ENCODE measurements around the gene METRN.
A peak's percentile ranks its signal among the peaks of the same experiment; 100 is the strongest.

The METRN gene

GRCh38 chr16:723695-724094 is 8.8 kb downstream of the METRN start:
- DNase-seq (ENCODE audit: low read depth in 2 of 2), result no peak

DNA sequence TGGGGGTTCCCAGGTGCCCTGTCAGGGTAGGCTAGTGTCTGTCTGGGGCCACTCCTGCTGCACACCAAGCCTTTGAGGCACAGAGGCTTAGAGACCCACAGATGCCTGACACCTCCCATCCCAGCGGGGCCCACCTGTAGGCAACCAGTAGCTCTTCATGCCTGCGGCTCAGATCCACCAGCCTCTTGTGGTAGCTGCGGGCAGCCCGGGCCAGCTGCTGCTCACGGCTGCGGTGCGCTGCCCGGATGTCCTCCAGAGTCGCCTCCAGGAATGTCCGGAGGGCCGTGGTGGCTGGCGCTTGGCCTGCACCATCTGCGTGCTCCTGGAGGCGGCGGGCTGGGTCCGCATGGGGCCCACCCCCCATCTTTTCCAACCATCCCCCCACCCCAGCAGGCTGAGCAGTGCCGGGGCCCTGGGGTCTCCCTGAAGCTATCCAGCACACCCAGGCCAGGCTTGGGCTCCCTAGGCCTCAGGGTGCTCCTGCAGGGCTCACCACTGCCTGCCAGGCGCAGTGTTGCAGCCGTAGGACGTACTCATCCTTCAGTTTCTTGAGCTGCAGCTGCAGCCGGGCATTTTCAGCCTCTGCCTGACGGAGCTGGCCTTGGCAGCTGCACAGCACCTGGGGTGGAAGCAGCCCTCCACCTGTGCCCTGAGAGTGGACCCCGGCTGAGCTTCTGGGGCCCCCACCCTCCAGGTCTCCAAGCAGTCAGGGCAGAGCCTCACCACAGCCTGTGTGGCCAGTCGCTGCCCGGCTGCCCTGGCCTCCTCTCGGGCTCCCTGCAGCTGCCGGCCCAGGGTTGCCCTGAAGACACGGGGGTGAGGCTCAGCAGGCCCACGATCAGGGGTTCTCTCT is 9.5 kb downstream of the METRN start:
- DNase-seq (ENCODE audit: low read depth in 2 of 2), result no peak

DNA sequence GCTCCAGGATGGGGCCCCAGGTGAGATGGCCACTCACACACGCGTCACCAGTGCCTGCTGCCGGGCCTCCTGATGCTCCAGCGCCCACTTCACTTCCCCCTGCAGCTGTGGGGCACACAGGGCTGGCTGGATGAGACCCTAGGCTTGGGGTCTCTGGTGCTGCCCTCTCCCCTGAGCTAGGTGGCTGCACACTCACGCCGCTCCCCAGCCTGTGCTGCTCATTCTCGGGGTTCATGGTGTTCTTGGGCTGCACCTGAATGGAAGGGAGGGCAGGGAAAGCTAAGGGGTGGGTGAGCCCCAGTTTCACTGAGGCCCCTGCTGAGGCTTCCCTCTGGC is 10.1 kb downstream of the METRN start:
- no peak for DNase-seq (ENCODE audit: low read depth in 2 of 2)

GRCh38 chr16:725463-726187 is 10.7 kb downstream of the METRN start:
- no peak for DNase-seq (ENCODE audit: low read depth in 2 of 2)

- DNase-seq (ENCODE audit: low read depth in 2 of 2), result no peak
These were observed 11.2 kb downstream of the METRN start for GRCh38 chr16:726188-726437.

DNA sequence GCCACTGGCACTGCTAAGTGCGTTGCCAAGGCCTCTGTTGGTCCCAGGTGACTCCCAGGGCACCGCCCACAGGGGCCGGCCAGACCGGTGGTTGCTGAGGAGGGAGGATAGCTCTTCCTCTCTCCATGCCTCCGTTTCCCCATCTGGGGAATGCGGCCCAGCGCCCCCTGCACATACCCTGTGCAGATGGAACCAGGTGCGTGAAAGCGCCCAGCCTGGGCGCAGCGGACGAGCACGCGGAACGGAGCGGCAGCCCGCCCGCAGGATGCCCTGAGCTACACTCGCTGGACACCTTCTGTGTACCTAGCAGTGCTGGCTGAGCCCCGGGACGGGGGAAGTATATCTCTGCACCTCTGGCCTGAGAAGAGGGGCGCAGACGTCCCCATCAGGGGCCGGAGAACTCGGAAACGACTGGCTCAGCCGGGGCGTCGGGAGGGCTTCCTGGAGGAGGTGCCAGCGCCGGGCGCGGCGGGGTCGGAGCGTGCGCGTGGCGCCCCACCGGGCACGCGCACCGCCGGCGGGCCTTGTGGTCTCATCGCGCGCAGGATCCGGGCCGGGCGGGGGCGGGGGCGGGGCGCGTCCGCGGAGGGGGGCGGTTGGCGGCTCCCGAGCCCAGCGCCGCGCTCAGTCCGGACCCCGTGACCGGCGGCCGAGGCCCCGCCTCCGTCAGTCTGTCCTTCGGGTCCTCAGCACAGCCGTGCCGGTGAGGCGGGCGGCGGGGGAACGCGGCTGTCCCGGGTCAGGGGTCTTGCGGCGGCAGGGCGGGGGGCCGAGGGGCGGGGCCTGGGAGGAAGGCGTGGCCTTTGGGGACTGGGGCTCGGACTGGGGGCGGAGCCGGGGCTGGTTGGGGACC is 11.7 kb downstream of the METRN start, which contains the start of the genes CCDC78 and HAGHL:
CCDC78 (minus strand) TSS at position 6 of the 853 bp plus-strand sequence. CDS start 76 bp downstream, outside the sequence.
HAGHL (plus strand) TSS at position 669 of the 853 bp plus-strand sequence. CDS start 404 bp downstream, outside the sequence.
- DNase-seq (ENCODE audit: low read depth in 2 of 2), result peak in 1 of 2 experiments; percentile 59

- no peak for DNase-seq (ENCODE audit: low read depth in 2 of 2)
These were observed 12.5 kb downstream of the METRN start for GRCh38 chr16:727291-727977.

GRCh38 chr16:728131-728889 is 13.4 kb downstream of the METRN start:
- peak in 1 of 2 experiments; percentile 62 for DNase-seq (ENCODE audit: low read depth in 2 of 2)

DNA sequence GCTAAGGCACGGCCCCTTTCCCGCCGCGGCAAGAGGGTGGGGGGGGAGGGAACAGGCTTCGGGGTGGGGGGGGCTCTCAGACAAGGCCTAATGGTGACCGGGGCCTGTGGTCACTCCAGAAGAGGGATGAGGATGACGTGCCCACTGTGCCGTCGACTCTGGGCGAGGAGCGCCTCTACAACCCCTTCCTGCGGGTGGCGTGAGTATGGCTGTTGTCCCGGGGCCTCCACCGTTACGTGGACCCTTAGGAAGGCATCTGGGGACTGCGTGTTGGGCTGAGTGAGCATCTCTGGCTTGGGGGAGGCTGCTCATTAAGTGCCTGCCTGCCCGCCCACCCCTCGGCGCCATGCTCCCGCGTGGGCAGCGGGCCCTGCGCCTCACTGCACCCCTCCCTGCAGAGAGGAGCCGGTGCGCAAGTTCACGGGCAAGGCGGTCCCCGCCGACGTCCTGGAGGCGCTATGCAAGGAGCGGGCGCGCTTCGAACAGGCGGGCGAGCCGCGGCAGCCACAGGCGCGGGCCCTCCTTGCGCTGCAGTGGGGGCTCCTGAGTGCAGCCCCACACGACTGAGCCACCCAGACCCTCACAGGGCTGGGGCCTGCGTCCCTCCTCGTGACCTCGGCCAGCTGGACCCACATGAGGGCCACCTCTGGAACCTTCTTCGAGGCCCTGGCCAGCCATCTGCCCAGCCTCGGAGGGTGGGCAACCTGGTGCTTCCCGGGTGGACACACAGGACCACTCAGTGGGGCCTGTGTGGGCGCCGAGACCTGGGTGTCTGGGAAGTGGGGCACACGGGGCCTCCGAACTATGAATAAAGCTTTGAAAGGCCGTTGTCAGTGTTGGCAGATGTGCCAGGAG is 14.2 kb downstream of the METRN start:
- DNase-seq (ENCODE audit: low read depth in 2 of 2), result no peak

- no peak for DNase-seq (ENCODE audit: low read depth in 2 of 2)
These were observed 15.1 kb downstream of the METRN start for GRCh38 chr16:729768-730665.

DNA sequence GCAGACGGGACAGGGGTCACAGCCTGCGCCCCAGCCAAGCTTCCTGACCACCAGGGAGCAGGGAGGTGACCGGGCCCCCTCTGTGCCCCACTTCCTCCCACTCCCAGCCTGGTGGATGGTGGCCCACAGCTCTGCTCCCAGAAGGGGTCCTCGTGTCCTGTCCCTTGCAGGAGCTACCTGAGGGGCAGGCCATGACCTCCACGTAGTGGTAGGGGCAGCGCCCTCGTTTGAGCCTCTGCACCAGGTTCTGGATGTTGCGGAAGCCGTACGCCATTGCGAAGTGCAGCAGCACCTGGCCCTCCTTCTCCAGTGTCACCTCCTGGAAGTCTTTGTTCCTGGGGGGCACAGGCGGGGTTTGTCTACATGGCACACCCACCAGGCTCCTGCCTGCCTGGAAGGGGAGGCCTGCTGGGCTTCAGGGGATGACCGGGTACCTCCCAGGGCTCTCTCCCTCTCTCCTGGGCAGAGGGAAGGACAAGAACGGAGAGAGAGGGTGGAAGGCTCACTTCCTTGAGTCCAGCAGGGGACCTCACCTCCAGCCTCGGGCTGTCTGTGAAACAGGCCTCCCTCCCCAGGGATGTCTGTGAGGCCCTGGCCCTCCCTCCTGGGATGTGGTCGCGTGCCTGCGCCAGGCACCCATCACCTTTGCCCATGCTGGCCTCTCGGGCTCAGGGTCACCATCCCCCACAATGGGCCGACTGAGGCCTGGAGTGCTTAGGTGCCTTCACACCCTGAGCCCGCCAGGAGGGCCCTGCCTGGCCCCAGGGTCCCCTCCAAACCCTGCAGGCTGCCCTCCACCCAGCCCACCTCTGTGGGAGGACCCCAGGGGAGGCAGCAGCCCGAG is 16.0 kb downstream of the METRN start:
- DNase-seq (ENCODE audit: low read depth in 2 of 2), result no peak

DNA sequence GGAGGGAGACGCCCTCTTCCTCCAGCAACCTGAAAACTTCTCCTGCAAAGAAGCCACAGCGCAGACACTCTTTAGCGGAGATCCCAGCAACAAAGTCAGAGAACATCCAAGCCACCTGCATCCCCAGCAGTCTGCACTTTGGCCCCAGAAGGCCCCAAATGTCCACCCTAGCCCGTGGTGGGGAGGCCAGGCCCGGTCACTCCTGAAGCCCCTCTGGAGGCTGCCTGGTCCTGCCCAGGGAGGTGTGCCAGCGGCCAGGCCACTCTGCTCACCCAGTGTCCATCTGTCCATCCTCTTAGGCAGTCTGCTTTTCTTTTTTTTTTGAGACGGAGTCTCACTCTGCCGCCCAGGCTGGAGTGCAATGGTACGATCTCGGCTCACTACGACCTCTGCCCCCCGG is 17.4 kb downstream of the METRN start:
- no peak for DNase-seq (ENCODE audit: low read depth in 2 of 2)

GRCh38 chr16:732936-733335 is 18.0 kb downstream of the METRN start:
- DNase-seq (ENCODE audit: low read depth in 2 of 2), result no peak

DNA sequence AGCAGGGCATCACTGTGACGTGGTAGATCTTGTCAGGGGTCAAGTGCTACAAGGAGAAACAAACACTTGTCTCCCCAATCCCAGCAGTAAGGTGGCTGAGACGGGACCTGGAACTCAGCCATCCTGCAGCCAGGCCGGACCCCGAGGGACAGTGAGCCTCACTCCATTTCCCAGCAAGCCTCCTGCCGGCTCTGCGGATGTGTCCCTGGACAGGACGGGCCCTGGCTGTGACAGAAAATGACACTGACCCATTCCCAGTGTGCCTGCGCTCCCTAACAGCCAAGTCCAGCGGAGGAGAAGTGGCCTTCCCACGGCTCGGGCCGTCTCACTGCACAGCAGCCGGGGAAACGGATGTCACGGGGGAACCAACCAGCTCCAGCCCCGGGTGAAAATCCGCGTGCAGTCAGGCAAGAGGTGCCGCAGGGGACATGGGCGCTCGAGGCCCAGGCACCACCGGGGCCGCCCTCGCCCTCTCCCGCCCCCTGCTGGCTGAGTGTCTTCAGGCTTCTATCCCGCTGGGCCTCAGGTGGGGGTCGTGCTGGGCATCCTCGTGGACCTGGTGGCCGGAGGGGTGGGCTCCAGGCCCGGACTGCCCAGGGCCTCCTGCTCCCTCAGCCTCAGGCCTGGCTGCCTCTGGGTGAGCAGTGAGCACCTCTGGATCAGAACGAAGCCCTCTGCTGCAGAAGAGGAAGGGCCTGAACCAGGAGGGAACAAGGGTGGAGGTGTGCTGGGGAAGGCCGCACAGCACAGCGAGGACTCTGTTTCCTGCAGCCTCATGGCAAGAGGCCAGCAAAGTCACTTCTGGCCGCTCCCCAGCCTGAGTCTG is 18.7 kb downstream of the METRN start:
- no peak for DNase-seq (ENCODE audit: low read depth in 2 of 2)

DNA sequence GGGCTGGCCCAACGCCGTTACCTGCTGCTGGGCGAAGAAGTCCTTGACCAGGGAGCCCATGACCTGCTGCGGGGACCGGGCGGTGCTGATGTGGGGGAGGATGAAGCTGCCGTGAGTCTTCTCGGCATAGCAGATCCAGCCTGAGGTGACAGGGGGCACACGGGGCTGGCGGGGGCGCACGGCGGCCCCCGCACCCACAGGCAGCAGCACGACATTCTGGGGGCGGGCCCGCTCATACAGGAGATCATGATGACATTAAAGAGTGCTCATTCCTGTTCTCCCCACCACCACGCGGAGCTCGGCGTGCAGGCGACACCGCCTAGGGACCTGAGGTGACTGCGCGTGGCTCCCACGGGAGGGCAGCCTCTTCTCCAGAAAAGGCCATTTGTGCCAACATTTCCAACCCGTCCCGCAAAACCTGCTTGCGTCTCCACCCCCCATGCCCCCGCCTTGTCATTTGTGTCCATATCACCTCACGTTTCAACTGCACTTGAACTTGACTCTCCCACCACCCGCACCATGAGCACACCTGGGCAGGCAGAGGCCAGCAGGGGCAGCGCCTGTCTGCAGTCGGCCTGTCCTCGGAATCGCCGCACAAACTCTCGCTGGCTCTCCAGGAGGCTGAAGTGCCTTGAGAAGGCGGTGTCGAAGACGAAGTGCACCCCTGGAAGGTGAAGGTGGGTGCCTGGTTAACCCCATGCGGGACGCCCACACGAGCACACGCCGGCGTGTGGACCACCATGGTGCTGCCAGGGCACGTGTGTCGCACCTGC is 19.5 kb downstream of the METRN start:
- DNase-seq (ENCODE audit: low read depth in 2 of 2), result no peak
